Neural progenitor cell (in vitro differentiated cells): Measurements from ENCODE around the gene TRA2A. TPM values are rescaled to one million over a fixed set of nuclear protein-coding genes. Genes with fewer than 3 reads are reported as not detected.

ENCODE experiments used
- DNase-seq: peaks from one replicate; pipeline ENCODE4 v3.0.0-alpha.2; 2016; ENCODE audit warnings: low spot score
- H2AFZ ChIP-seq: fragments of 200-600 bp; sonication (generic); replicated peaks from 2 replicates; pipeline ENCODE4 v1.6.1; 2016; ENCODE audit warnings: antibody characterized with exemption
- H3F3A ChIP-seq: fragments of 200-600 bp; sonication (generic); 2 replicates; pipeline ENCODE4 v1.6.1; 2016; ENCODE audit warnings: antibody characterized with exemption, low read depth
- H3K27ac ChIP-seq: fragments of 200-600 bp; sonication (generic); 2 replicates; pipeline ENCODE4 v1.5.1; 2016; ENCODE audit warnings: mild to moderate bottlenecking
- H3K27me3 ChIP-seq: fragments of 200-600 bp; sonication (generic); 2 replicates; pipeline ENCODE4 v1.6.1; 2016; ENCODE audit warnings: mild to moderate bottlenecking, moderate library complexity
- H3K36me3 ChIP-seq: fragments of 200-600 bp; sonication (generic); 2 replicates; pipeline ENCODE4 v1.5.1; 2016
- H3K4me1 ChIP-seq: fragments of 200-600 bp; sonication (generic); 2 replicates; pipeline ENCODE4 v1.6.1; 2016; ENCODE audit warnings: mixed run types
- H3K4me2 ChIP-seq: fragments of 200-600 bp; sonication (generic); 2 replicates; pipeline ENCODE4 v1.6.1; 2016
- H3K4me3 ChIP-seq: fragments of 200-600 bp; sonication (generic); 2 replicates; pipeline ENCODE4 v1.5.1; 2016
- H3K79me2 ChIP-seq: fragments of 200-600 bp; sonication (generic); 2 replicates; pipeline ENCODE4 v1.6.1; 2016; ENCODE audit warnings: low read depth
- H3K9ac ChIP-seq: fragments of 200-600 bp; sonication (generic); 2 replicates; pipeline ENCODE4 v1.6.1; 2016
- H3K9me3 ChIP-seq: fragments of 200-600 bp; sonication (generic); 2 replicates; pipeline ENCODE4 v1.5.1; 2016; ENCODE audit warnings: low read depth
- H4K20me1 ChIP-seq: fragments of 200-600 bp; sonication (generic); 2 replicates; pipeline ENCODE4 v1.6.1; 2016; ENCODE audit warnings: low read depth
- H3K27ac Mint-ChIP-seq: 3 replicates; pipeline ENCODE4 v1.8.0; 2021; ENCODE audit warnings: mixed read lengths
- H3K27me3 Mint-ChIP-seq: 2 replicates; pipeline ENCODE4 v1.8.0; 2022; ENCODE audit warnings: low read depth, mild to moderate bottlenecking, inconsistent platforms, moderate library complexity, mixed read lengths; ENCODE audit not compliant: insufficient read depth
- H3K36me3 Mint-ChIP-seq: 3 replicates; pipeline ENCODE4 v1.8.0; 2021; ENCODE audit warnings: mixed read lengths
- H3K4me1 Mint-ChIP-seq: 3 replicates; pipeline ENCODE4 v1.8.0; 2021; ENCODE audit warnings: mixed read lengths
- H3K4me3 Mint-ChIP-seq: 3 replicates; pipeline ENCODE4 v1.8.0; 2021; ENCODE audit warnings: mild to moderate bottlenecking, moderate library complexity, mixed read lengths
- H3K9me3 Mint-ChIP-seq: 3 replicates; pipeline ENCODE4 v1.8.0; 2020; ENCODE audit warnings: mixed read lengths
- EZH2 ChIP-seq: fragments of 200-600 bp; sonication (generic); IDR thresholded peaks from 2 replicates; pipeline ENCODE4 v1.6.1; 2017; ENCODE audit warnings: antibody characterized with exemption, mild to moderate bottlenecking, moderate library complexity
- EZH2phosphoT487 ChIP-seq: fragments of 200-600 bp; sonication (generic); IDR thresholded peaks from 2 replicates; pipeline ENCODE4 v1.6.1; 2017; ENCODE audit warnings: antibody characterized with exemption
- total RNA-seq: library from RNA; depleted of rRNA; stranded (reverse); fragments of >200 nt; gene quantifications from 2 replicates; pipeline ENCODE4 v1.2.3, GENCODE V29; 2015; ENCODE audit warnings: low replicate concordance
- TF ChIP-seq, protein P1 (sequence below): fragments of 200-600 bp; sonication (generic); IDR thresholded peaks from 2 replicates; pipeline ENCODE4 v1.5.1; 2017; ENCODE audit warnings: antibody characterized with exemption, mild to moderate bottlenecking

The TRA2A gene
- total RNA-seq, 1 donor from 2014 or later: 126 TPM

GRCh38 chr7:23472556-23472955, 59.2 kb downstream of the TRA2A start:
- Histone ChIP-seq H3K4me3 (peak overlapping the region; percentile 94), H2AFZ (no peak overlapping the region), H3K9ac (peak overlapping the region; percentile 87)

GRCh38 chr7:23472046-23472445, 59.7 kb downstream of the TRA2A start:
- peak overlapping the region; percentile 93 for H3K4me3 Mint-ChIP-seq
- peak overlapping the region; percentile 94 for H3K4me3 ChIP-seq
- no peaks in the 10 kb centered on the region for H3K36me3 ChIP-seq
- no peaks in the 10 kb centered on the region for H3K27me3 ChIP-seq
- peak overlapping the region; percentile 96 for H3K4me2 ChIP-seq
- H3F3A ChIP-seq: peaks cover 77% of the 10 kb centered on the region
- H3K79me2 ChIP-seq: peaks cover 84% of the 10 kb centered on the region
- H3K27ac ChIP-seq: peak overlapping the region; percentile 43
- H3K27me3 Mint-ChIP-seq: peaks cover 3% of the 10 kb centered on the region
- H3K36me3 Mint-ChIP-seq: peaks cover 6% of the 10 kb centered on the region
- no peak overlapping the region for H2AFZ ChIP-seq
- peaks cover 3% of the 10 kb centered on the region for H3K9me3 Mint-ChIP-seq
- peak overlapping the region; percentile 87 for H3K9ac ChIP-seq
- H3K9me3 ChIP-seq: no peaks in the 10 kb centered on the region
- peaks cover 17% of the 10 kb centered on the region for H3K4me1 ChIP-seq
- peaks cover 23% of the 10 kb centered on the region for H4K20me1 ChIP-seq
- H3K4me1 Mint-ChIP-seq: peaks cover 16% of the 10 kb centered on the region
- TF ChIP-seq EZH2 (no peak), EZH2phosphoT487 (no peak)
- TF ChIP-seq, protein P1, sequence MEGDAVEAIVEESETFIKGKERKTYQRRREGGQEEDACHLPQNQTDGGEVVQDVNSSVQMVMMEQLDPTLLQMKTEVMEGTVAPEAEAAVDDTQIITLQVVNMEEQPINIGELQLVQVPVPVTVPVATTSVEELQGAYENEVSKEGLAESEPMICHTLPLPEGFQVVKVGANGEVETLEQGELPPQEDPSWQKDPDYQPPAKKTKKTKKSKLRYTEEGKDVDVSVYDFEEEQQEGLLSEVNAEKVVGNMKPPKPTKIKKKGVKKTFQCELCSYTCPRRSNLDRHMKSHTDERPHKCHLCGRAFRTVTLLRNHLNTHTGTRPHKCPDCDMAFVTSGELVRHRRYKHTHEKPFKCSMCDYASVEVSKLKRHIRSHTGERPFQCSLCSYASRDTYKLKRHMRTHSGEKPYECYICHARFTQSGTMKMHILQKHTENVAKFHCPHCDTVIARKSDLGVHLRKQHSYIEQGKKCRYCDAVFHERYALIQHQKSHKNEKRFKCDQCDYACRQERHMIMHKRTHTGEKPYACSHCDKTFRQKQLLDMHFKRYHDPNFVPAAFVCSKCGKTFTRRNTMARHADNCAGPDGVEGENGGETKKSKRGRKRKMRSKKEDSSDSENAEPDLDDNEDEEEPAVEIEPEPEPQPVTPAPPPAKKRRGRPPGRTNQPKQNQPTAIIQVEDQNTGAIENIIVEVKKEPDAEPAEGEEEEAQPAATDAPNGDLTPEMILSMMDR: no peak
- no peak for DNase-seq
- H3K27ac Mint-ChIP-seq: peak overlapping the region; percentile 93

More at GRCh38 chr7:23472556-23472955, 59.2 kb downstream of the TRA2A start:
- Mint-ChIP-seq H3K27ac (peak overlapping the region; percentile 84), H3K4me1 (peaks cover 18% of the 10 kb centered on the region), H3K27me3 (peaks cover 3% of the 10 kb centered on the region), H3K9me3 (peaks cover 3% of the 10 kb centered on the region), H3K36me3 (peaks cover 6% of the 10 kb centered on the region), H3K4me3 (peak overlapping the region; percentile 93)
- H3K27ac ChIP-seq: peak overlapping the region; percentile 43
- H3K36me3 ChIP-seq: no peaks in the 10 kb centered on the region
- peaks cover 72% of the 10 kb centered on the region for H3F3A ChIP-seq
- peaks cover 84% of the 10 kb centered on the region for H3K79me2 ChIP-seq
- H4K20me1 ChIP-seq: peaks cover 18% of the 10 kb centered on the region
- no peaks in the 10 kb centered on the region for H3K9me3 ChIP-seq
- H3K4me1 ChIP-seq: peaks cover 22% of the 10 kb centered on the region
- DNase-seq: no peak
- no peak for TF ChIP-seq EZH2phosphoT487
- H3K4me2 ChIP-seq: peak overlapping the region; percentile 96
- H3K27me3 ChIP-seq: no peaks in the 10 kb centered on the region

GRCh38 chr7:23471106-23471859, 60.5 kb downstream of the TRA2A start:
- no peak for TF ChIP-seq EZH2
- TF ChIP-seq, protein P1: no peak
- no peak for TF ChIP-seq EZH2phosphoT487
- H3K27me3 ChIP-seq: no peaks in the 10 kb centered on the region
- H2AFZ ChIP-seq: no peak overlapping the region
- peaks cover 82% of the 10 kb centered on the region for H3F3A ChIP-seq
- peak overlapping the region; percentile 96 for H3K4me2 ChIP-seq
- Mint-ChIP-seq H3K27ac (peak overlapping the region; percentile 98), H3K4me1 (peaks cover 15% of the 10 kb centered on the region), H3K27me3 (peaks cover 3% of the 10 kb centered on the region), H3K36me3 (peaks cover 6% of the 10 kb centered on the region), H3K4me3 (peak overlapping the region; percentile 99), H3K9me3 (peaks cover 3% of the 10 kb centered on the region)
- H3K36me3 ChIP-seq: peaks cover 3% of the 10 kb centered on the region
- peak overlapping the region; percentile 97 for H3K27ac ChIP-seq
- peaks cover 16% of the 10 kb centered on the region for H3K4me1 ChIP-seq
- peaks cover 84% of the 10 kb centered on the region for H3K79me2 ChIP-seq
- DNase-seq: peak; percentile 97
- no peaks in the 10 kb centered on the region for H3K9me3 ChIP-seq
- H3K9ac ChIP-seq: peak overlapping the region; percentile 87
- peaks cover 30% of the 10 kb centered on the region for H4K20me1 ChIP-seq
- H3K4me3 ChIP-seq: peak overlapping the region; percentile 94
